ENCODE measurements around the gene AK5.
"Not testable (repeated sequence)": the region's sequence is repeated elsewhere in the genome, so short reads cannot be mapped to it uniquely, and the experiment has no call there.

Gene AK5

GRCh38 chr1:77513839-77514763 is 232.3 kb downstream of the AK5 start:
- no peak for TF ChIP-seq CTCF (IDR thresholded peaks at IDR 0.05)
- H3K36me3 Mint-ChIP-seq (ENCODE audit: low read depth): no peaks in the 10 kb centered on the region

GRCh38 chr1:77514921-77515776 is 233.3 kb downstream of the AK5 start:
- Mint-ChIP-seq H3K36me3 (ENCODE audit: low read depth) (no peaks in the 10 kb centered on the region), H3K27me3 (ENCODE audit: low read depth, poor library complexity) (peaks cover 5% of the 10 kb centered on the region)

More at GRCh38 chr1:77513839-77514763, 232.3 kb downstream of the AK5 start:
- Mint-ChIP-seq H3K27ac (no peak overlapping the region), H3K4me3 (no peak overlapping the region), H3K9me3 (peaks cover 3% of the 10 kb centered on the region), H3K27me3 (ENCODE audit: low read depth, poor library complexity) (peaks cover 5% of the 10 kb centered on the region), H3K4me1 (peaks cover 14% of the 10 kb centered on the region)
- DNase-seq: peak; percentile 9

GRCh38 chr1:77516106-77516505 is 234.3 kb downstream of the AK5 start:
- H3K36me3 Mint-ChIP-seq (ENCODE audit: low read depth): no peaks in the 10 kb centered on the region

More at GRCh38 chr1:77514921-77515776, 233.3 kb downstream of the AK5 start:
- H3K4me1 Mint-ChIP-seq: peaks cover 14% of the 10 kb centered on the region
- peak; percentile 26 for DNase-seq
- peaks cover 3% of the 10 kb centered on the region for H3K9me3 Mint-ChIP-seq
- no peak overlapping the region for H3K27ac Mint-ChIP-seq
- TF ChIP-seq CTCF (IDR thresholded peaks at IDR 0.05): no peak
- no peak overlapping the region for H3K4me3 Mint-ChIP-seq

GRCh38 chr1:77524038-77524437 is 242.2 kb downstream of the AK5 start:
- Mint-ChIP-seq H3K27ac (no peak overlapping the region), H3K27me3 (ENCODE audit: low read depth, poor library complexity) (peaks cover 9% of the 10 kb centered on the region), H3K4me1 (no peaks in the 10 kb centered on the region), H3K36me3 (ENCODE audit: low read depth) (no peaks in the 10 kb centered on the region), H3K9me3 (peaks cover 11% of the 10 kb centered on the region), H3K4me3 (no peak overlapping the region)
- DNase-seq: no peak
- no peak for TF ChIP-seq CTCF (IDR thresholded peaks at IDR 0.05)

More at GRCh38 chr1:77516106-77516505, 234.3 kb downstream of the AK5 start:
- H3K4me1 Mint-ChIP-seq: peaks cover 14% of the 10 kb centered on the region
- H3K27ac Mint-ChIP-seq: no peak overlapping the region
- H3K9me3 Mint-ChIP-seq: peaks cover 3% of the 10 kb centered on the region
- no peak overlapping the region for H3K4me3 Mint-ChIP-seq
- H3K27me3 Mint-ChIP-seq (ENCODE audit: low read depth, poor library complexity): peaks cover 10% of the 10 kb centered on the region
- no peak for DNase-seq
- TF ChIP-seq CTCF (IDR thresholded peaks at IDR 0.05): no peak

- not testable (repeated sequence) for H3K27me3 Mint-ChIP-seq (ENCODE audit: low read depth, poor library complexity); H3K27ac Mint-ChIP-seq; H3K36me3 Mint-ChIP-seq (ENCODE audit: low read depth); H3K9me3 Mint-ChIP-seq; H3K4me3 Mint-ChIP-seq; DNase-seq; H3K4me1 Mint-ChIP-seq
Measured at GRCh38 chr1:77531149-77531548, 249.3 kb downstream of the AK5 start.

- H3K4me3 Mint-ChIP-seq; H3K27me3 Mint-ChIP-seq (ENCODE audit: low read depth, poor library complexity); H3K4me1 Mint-ChIP-seq; H3K27ac Mint-ChIP-seq; H3K36me3 Mint-ChIP-seq (ENCODE audit: low read depth); DNase-seq; H3K9me3 Mint-ChIP-seq: not testable (repeated sequence)
Measured at GRCh38 chr1:77531596-77532280, 249.9 kb downstream of the AK5 start.
